Kidney epithelial cell (primary cell): Measurements from ENCODE around the gene KDM6B. TPM values are rescaled to one million over a fixed set of nuclear protein-coding genes. Genes with fewer than 3 reads are reported as not detected.

Experiments
- DNase-seq: peaks from one replicate; pipeline ENCODE4 v3.0.0-alpha.2; 2010; ENCODE audit warnings: low read depth
- H3K27me3 ChIP-seq: 2 replicates; pipeline ENCODE4 v1.6.0; 2011; ENCODE audit warnings: low read length; ENCODE audit not compliant: control insufficient read depth, insufficient read depth
- H3K36me3 ChIP-seq: 2 replicates; pipeline ENCODE4 v1.5.1; 2011; ENCODE audit warnings: low read length; ENCODE audit not compliant: control insufficient read depth, insufficient read depth
- H3K4me3 ChIP-seq: 2 replicates; pipeline ENCODE4 v1.5.1; 2011; ENCODE audit warnings: low read depth, mild to moderate bottlenecking, control low read depth, low read length
- total RNA-seq: library from RNA; depleted of rRNA; stranded (reverse); fragments of >200 nt; gene quantifications from 2 replicates; pipeline ENCODE4 v1.2.3, GENCODE V29; 2015
- TF ChIP-seq, protein P1 (sequence below): IDR thresholded peaks from 2 replicates; pipeline ENCODE4 v1.5.1; 2011; ENCODE audit warnings: mild to moderate bottlenecking, moderate library complexity, low read length, control low read depth, inconsistent platforms; ENCODE audit not compliant: insufficient read depth, poor library complexity, severe bottlenecking

The KDM6B gene
- total RNA-seq, 1 donor from 2014 or later = 15.6 TPM

DNA sequence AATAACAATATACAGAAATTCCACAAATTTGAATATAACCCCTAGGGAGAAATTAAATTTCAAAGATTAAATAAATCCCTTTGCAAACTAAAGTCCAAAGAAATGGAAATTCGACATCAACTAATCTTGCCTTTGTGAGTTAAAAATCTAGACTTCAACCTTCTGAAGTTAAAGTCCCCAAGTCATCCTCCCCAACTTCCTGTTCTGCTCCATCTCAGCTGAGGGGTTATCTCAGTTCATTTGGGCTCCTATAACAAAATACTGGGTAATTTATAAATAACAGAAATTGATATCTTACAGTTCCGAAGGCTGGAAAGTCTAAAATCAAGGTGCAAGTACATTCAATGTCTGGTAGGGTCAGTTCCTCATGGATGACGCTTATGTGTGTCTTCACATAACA, 22.8 kb upstream of the KDM6B start:
- TF ChIP-seq, protein P1, sequence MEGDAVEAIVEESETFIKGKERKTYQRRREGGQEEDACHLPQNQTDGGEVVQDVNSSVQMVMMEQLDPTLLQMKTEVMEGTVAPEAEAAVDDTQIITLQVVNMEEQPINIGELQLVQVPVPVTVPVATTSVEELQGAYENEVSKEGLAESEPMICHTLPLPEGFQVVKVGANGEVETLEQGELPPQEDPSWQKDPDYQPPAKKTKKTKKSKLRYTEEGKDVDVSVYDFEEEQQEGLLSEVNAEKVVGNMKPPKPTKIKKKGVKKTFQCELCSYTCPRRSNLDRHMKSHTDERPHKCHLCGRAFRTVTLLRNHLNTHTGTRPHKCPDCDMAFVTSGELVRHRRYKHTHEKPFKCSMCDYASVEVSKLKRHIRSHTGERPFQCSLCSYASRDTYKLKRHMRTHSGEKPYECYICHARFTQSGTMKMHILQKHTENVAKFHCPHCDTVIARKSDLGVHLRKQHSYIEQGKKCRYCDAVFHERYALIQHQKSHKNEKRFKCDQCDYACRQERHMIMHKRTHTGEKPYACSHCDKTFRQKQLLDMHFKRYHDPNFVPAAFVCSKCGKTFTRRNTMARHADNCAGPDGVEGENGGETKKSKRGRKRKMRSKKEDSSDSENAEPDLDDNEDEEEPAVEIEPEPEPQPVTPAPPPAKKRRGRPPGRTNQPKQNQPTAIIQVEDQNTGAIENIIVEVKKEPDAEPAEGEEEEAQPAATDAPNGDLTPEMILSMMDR = no peak
- H3K4me3 ChIP-seq = no peak overlapping the region

DNA sequence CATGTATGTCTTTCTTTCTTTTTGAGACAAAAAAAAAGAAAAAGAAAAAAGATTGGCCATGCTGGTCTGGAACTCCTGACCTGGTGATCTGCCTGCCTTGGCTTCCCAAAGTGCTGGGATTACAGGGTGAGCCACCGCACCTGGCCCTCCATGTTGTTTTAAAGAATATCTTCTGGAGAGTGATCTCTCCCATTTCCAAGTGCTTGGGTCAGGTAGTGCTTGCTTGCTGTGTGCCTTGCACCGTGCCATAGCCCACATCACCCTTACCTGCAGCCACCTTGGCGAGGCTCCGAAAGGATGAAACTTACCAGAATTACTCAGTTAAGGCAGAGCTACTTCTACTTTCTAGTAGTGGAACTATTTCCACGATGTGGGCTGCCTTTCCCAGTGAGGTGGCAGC, 19.0 kb upstream of the KDM6B start:
- H3K36me3 ChIP-seq = no peaks in the 10 kb centered on the region
- peaks cover 8% of the 10 kb centered on the region for H3K27me3 ChIP-seq
- TF ChIP-seq, protein P1 = no peak
- DNase-seq = no peak
- H3K4me3 ChIP-seq = no peak overlapping the region

More for the DNA sequence above, 22.8 kb upstream of the KDM6B start:
- DNase-seq = no peak
- no peaks in the 10 kb centered on the region for H3K36me3 ChIP-seq
- H3K27me3 ChIP-seq = peaks cover 3% of the 10 kb centered on the region

DNA sequence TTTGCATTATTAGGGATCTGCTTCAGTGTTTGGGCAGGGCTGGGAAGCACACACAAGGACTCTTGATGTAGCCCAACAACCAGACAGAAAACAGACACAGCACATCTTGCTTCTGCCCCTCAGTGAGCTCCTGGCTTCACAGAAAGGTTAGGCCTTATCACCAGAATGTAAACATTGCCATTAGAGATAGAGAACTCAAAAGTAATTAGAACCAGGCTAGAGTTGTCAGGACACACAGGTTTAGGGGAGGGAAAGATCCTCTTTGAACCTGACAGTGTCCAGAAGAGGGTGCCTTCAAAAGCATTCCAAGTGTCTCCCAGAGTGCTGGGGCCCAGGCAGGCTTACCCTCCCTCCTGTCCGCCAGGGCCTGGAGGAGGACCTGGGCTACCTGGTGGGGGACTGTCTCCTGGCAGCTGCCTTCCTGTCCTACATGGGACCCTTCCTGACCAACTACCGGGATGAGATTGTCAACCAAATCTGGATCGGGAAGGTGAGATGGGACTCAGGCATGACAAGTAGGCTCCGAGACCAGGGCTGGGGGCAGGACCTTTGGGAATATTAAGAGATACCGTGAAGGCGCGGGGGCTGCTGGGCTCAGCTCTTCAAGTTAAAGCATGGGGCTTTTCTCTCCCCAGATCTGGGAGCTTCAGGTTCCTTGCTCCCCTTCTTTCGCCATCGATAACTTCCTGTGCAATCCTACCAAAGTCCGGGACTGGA, 16.9 kb upstream of the KDM6B start:
- Histone ChIP-seq H3K36me3 (no peaks in the 10 kb centered on the region), H3K4me3 (no peak overlapping the region), H3K27me3 (peaks cover 12% of the 10 kb centered on the region)
- no peak for DNase-seq
- TF ChIP-seq, protein P1 = no peak

DNA sequence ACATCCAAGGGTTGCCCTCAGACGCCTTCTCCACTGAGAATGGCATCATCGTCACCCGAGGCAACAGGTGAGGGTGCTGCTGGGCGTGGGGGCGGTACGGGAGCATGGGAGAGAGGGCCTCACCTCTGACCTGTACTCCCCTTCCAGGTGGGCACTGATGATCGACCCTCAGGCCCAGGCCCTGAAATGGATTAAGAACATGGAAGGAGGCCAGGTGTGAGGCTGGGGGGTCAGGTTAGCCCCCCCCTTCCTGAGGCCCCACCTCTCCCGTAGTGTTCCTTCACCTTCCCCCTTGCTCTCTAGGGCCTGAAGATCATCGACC, 16.4 kb upstream of the KDM6B start:
- DNase-seq = no peak
- H3K4me3 ChIP-seq = no peak overlapping the region
- TF ChIP-seq, protein P1 = no peak

DNA sequence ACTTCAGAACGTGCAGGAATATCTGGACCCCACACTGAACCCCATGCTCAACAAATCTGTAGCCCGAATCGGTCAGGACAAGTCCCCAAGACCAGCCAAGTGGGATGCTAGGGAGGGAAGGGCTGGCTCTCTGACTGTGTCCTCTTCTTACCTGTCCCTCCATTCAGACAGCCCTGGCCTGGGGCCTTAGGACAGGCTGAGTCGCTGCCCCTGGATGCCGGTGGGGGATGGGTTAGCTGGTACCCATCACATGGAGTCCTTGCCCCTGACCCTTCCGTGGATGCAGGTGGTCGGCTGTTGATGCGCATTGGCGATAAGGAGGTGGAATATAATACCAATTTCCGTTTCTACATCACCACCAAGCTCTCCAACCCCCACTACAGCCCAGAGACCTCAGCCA, 16.0 kb upstream of the KDM6B start:
- TF ChIP-seq, protein P1 = no peak
- peaks cover 12% of the 10 kb centered on the region for H3K27me3 ChIP-seq
- DNase-seq = no peak
- no peak overlapping the region for H3K4me3 ChIP-seq
- no peaks in the 10 kb centered on the region for H3K36me3 ChIP-seq

More for the DNA sequence above, 16.4 kb upstream of the KDM6B start:
- peaks cover 12% of the 10 kb centered on the region for H3K27me3 ChIP-seq
- H3K36me3 ChIP-seq = no peaks in the 10 kb centered on the region

DNA sequence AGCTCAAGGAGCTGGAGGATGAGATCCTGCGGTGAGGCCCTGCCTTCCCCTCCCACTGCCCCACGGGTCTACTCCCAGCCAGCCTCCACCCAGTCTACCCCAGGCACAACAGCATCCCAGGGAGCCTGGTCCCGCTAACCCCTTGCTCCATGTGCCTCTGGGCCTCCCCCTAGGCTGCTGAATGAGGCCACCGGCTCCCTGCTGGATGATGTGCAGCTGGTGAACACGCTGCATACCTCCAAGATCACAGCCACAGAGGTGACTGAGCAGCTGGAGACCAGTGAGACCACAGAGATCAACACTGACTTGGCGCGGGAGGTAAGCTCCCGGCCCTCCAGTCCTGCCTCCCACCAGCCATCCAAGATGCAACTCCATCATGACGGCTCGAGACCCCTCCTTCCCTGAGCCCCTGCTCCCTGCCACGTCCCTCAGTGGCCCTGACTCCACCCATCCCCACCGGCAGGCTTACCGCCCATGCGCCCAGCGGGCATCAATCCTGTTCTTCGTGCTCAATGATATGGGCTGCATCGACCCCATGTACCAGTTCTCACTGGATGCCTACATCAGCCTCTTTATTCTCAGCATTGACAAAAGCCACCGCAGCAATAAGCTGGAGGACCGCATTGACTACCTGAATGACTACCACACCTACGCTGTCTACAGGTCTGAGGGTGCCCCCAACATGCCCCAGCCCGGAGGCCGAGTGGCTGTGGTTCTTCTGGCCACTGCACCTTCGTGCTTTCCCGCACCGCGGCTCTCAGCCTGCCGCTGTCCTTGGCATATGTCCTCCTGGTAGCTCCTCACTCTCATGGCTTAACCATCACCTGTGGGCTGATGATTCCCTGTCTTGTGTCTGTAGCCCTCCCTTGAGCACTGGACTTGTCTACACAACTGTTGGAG, 15.0 kb upstream of the KDM6B start:
- TF ChIP-seq, protein P1 = no peak
- Histone ChIP-seq H3K36me3 (no peaks in the 10 kb centered on the region), H3K4me3 (no peak overlapping the region), H3K27me3 (peaks cover 12% of the 10 kb centered on the region)
- no peak for DNase-seq
